Astrocyte (in vitro differentiated cells and primary cell): Measurements from ENCODE around the gene CMYA5.

Experiments used
- CTCF ChIP-seq: IDR thresholded peaks from 2 replicates; pipeline ENCODE4 v1.5.1; 2011; ENCODE audit warnings: low read depth, mild to moderate bottlenecking, inconsistent platforms, low read length, moderate library complexity; ENCODE audit not compliant: insufficient read depth
- EZH2 ChIP-seq: IDR thresholded peaks from 2 replicates; pipeline ENCODE4 v1.6.1; 2012; ENCODE audit warnings: mild to moderate bottlenecking, low read length, inconsistent platforms; ENCODE audit not compliant: insufficient read depth

- no peak for TF ChIP-seq CTCF
- no peak for TF ChIP-seq EZH2
Measured at GRCh38 chr5:79847561-79847960, 157.9 kb downstream of the CMYA5 start.
